Measurements from ENCODE around the gene EIF3F. TPM values are rescaled to one million over a fixed set of nuclear protein-coding genes. Genes with fewer than 3 reads are reported as not detected.

The EIF3F gene
- total and polyA plus RNA-seq, 2 donors (not counting 3 experiments of a cell fraction or from before 2014, with no cell fraction given): 411 to 436 TPM

DNA sequence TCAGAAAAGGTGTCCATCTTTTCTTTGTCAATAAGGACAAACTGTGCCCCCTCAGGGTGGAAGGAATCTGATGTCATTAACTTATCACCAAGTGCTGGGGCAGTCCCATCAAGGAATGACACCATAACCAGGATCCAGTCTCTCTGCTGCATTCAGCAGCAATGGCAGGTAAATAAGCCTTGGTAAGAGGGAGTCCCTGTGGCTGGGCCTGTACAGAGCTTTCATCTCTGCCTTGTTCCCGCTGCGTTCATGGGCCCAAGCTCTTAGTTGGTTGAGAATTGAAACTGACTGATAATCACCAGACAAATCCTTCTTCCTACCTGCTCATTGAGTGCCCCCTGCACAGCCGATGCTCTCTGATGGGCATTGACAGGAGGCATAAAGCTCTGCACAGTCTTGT is 22.7 kb downstream of the EIF3F start:
- DNase-seq (ENCODE audit: low read depth, low spot score) (no peak), FAIRE-seq (no peak)
- H3K4me2 ChIP-seq (ENCODE audit: insufficient read depth, low read length): no peak overlapping the region
- H3K36me3 ChIP-seq (ENCODE audit: control insufficient read depth in 2 of 2, extremely low read depth in 1 of 2, insufficient read depth in 2 of 2, low read length in 2 of 2): no peaks in the 10 kb centered on the region
- ChIA-PET CTCF (interaction anchor here (1.1 to 11.1 kb wide), 3 partner anchors 23 to 86 kb away, joined by 3 to 822 read pairs (median 7); partner anchors contain the start of gene EIF3F), POLR2A (no interaction called here)
- H3K9me1 ChIP-seq (replicated peaks; ENCODE audit: control insufficient read depth, extremely low read depth, insufficient read depth, low read length): no peaks in the 10 kb centered on the region
- no peak overlapping the region for H3K4me3 ChIP-seq (replicated peaks in 1 of 3; ENCODE audit: insufficient read depth in 1 of 3, low read depth in 1 of 3, low read length in 3 of 3)
- TF ChIP-seq JUN (IDR thresholded peaks at IDR 0.05; ENCODE audit: borderline replicate concordance, insufficient read depth, insufficient read length, low read depth): no peak
- TF ChIP-seq POLR2AphosphoS5 (IDR thresholded peaks at IDR 0.05; ENCODE audit: insufficient read depth, low read depth, low read length): no peak
- TF ChIP-seq MYC (IDR thresholded peaks at IDR 0.05; ENCODE audit: low read depth, low read length): no peak
- TF ChIP-seq CTCF (IDR thresholded peaks at IDR 0.05; ENCODE audit: extremely low read depth in 1 of 2, insufficient read depth in 1 of 2, low read depth in 1 of 2, low read length in 2 of 2): no peak
- no peak for TF ChIP-seq POLR2A (IDR thresholded peaks at IDR 0.05; ENCODE audit: low read depth, low read length)
- no peak for TF ChIP-seq MAX (IDR thresholded peaks at IDR 0.05; ENCODE audit: insufficient read depth, insufficient read length)
- TF ChIP-seq FOS (IDR thresholded peaks at IDR 0.05; ENCODE audit: borderline replicate concordance, insufficient read depth, low read length): no peak
- no peak for TF ChIP-seq GATA2 (IDR thresholded peaks at IDR 0.05; ENCODE audit: insufficient read depth, insufficient read length, low read depth, low read length)
- no peak for TF ChIP-seq EZH2 (IDR thresholded peaks at IDR 0.05; ENCODE audit: borderline replicate concordance, low read depth, low read length, severe bottlenecking)
- H3K9me3 ChIP-seq (replicated peaks; ENCODE audit: control insufficient read depth, insufficient read depth, low read length): no peaks in the 10 kb centered on the region
- dilution Hi-C loops (cut with MboI; ENCODE audit: extremely low pct_ligation_motif_present, low sequenced_read_pairs) (no loop called here), intact Hi-C loops (cut with micrococcal nuclease) (no loop called here)
- no peaks in the 10 kb centered on the region for H4K20me1 ChIP-seq (replicated peaks; ENCODE audit: control insufficient read depth, extremely low read depth, insufficient read depth, low read length)
- H3K27ac ChIP-seq (ENCODE audit: insufficient read depth, low read depth, low read length): no peak overlapping the region
- H3K4me1 ChIP-seq (ENCODE audit: control insufficient read depth, extremely low read depth, insufficient read depth, low read length): no peaks in the 10 kb centered on the region
- BruUV-seq (replicated peaks): no TSS peak
- H3K27me3 ChIP-seq (ENCODE audit: control insufficient read depth in 2 of 2, insufficient read depth in 2 of 2, low read length in 2 of 2): peaks cover 7 to 10% of the 10 kb centered on the region in 2 experiments
- H3K79me2 ChIP-seq (ENCODE audit: control insufficient read depth, insufficient read depth, low read length): no peaks in the 10 kb centered on the region
- no peak overlapping the region for H3K9ac ChIP-seq (replicated peaks; ENCODE audit: extremely low read depth, insufficient read depth, low read length)
- no peak overlapping the region for H2AFZ ChIP-seq (ENCODE audit: low read depth, low read length)
